Chondrocyte (in vitro differentiated cells): ENCODE measurements around the gene ZNRF4. TPM values are rescaled to one million over a fixed set of nuclear protein-coding genes. Genes with fewer than 3 reads are reported as not detected.

Experiments
- DNase-seq: peaks from one replicate; pipeline ENCODE4 v3.0.0; 2021; ENCODE audit warnings: mixed read lengths, low spot score
- H3K27ac Mint-ChIP-seq: one replicate; pipeline ENCODE4 v1.8.0; 2021; ENCODE audit warnings: mild to moderate bottlenecking, moderate library complexity, mixed read lengths; ENCODE audit not compliant: unreplicated experiment
- H3K27me3 Mint-ChIP-seq: 2 replicates; pipeline ENCODE4 v1.8.0; 2021; ENCODE audit warnings: low read depth, mixed read lengths
- H3K36me3 Mint-ChIP-seq: 2 replicates; pipeline ENCODE4 v1.8.0; 2021; ENCODE audit warnings: low read depth, mixed read lengths
- H3K4me1 Mint-ChIP-seq: 2 replicates; pipeline ENCODE4 v1.8.0; 2021; ENCODE audit warnings: low read depth, mild to moderate bottlenecking, mixed read lengths
- H3K4me3 Mint-ChIP-seq: one replicate; pipeline ENCODE4 v1.8.0; 2021; ENCODE audit warnings: mild to moderate bottlenecking, moderate library complexity, mixed read lengths; ENCODE audit not compliant: unreplicated experiment
- H3K9me3 Mint-ChIP-seq: 2 replicates; pipeline ENCODE4 v1.8.0; 2021; ENCODE audit warnings: low read depth, mixed read lengths
- CTCF ChIP-seq: fragments of 200-600 bp; sonication (generic); IDR thresholded peaks from 2 replicates; pipeline ENCODE4 v1.5.0; 2021; ENCODE audit warnings: antibody characterized with exemption, mild to moderate bottlenecking, moderate library complexity
- total RNA-seq: library from RNA; stranded (reverse); gene quantifications from 3 replicates; pipeline ENCODE4 v1.2.1, GENCODE V29; 2021

ZNRF4 gene
- total RNA-seq, 1 donor from 2014 or later, result not detected

- H3K27ac Mint-ChIP-seq, result no peak overlapping the region
- no peaks in the 10 kb centered on the region for H3K36me3 Mint-ChIP-seq
- peaks cover 57% of the 10 kb centered on the region for H3K27me3 Mint-ChIP-seq
These were observed 34.3 kb downstream of the ZNRF4 start for GRCh38 chr19:5489551-5489950.

GRCh38 chr19:5491565-5491964 lies 36.3 kb downstream of the ZNRF4 start:
- peaks cover 4% of the 10 kb centered on the region for H3K4me1 Mint-ChIP-seq
- no peaks in the 10 kb centered on the region for H3K36me3 Mint-ChIP-seq
- DNase-seq, result no peak
- no peak overlapping the region for H3K4me3 Mint-ChIP-seq
- H3K27me3 Mint-ChIP-seq, result peaks cover 60% of the 10 kb centered on the region
- no peak overlapping the region for H3K27ac Mint-ChIP-seq
- no peak for TF ChIP-seq CTCF
- no peaks in the 10 kb centered on the region for H3K9me3 Mint-ChIP-seq

More at GRCh38 chr19:5489551-5489950, 34.3 kb downstream of the ZNRF4 start:
- peaks cover 7% of the 10 kb centered on the region for H3K4me1 Mint-ChIP-seq
- H3K4me3 Mint-ChIP-seq, result no peak overlapping the region
- H3K9me3 Mint-ChIP-seq, result no peaks in the 10 kb centered on the region
- TF ChIP-seq CTCF, result no peak
- DNase-seq, result no peak

- TF ChIP-seq CTCF, result no peak
- peaks cover 4% of the 10 kb centered on the region for H3K4me1 Mint-ChIP-seq
- H3K27ac Mint-ChIP-seq, result no peak overlapping the region
- DNase-seq, result no peak
- no peak overlapping the region for H3K4me3 Mint-ChIP-seq
- H3K9me3 Mint-ChIP-seq, result no peaks in the 10 kb centered on the region
- no peaks in the 10 kb centered on the region for H3K36me3 Mint-ChIP-seq
- peaks cover 57% of the 10 kb centered on the region for H3K27me3 Mint-ChIP-seq
These were observed 37.0 kb downstream of the ZNRF4 start for GRCh38 chr19:5492281-5492634.

- Mint-ChIP-seq H3K4me1 (peaks cover 4% of the 10 kb centered on the region), H3K27me3 (peaks cover 56% of the 10 kb centered on the region), H3K9me3 (no peaks in the 10 kb centered on the region), H3K4me3 (peak overlapping the region; percentile 48), H3K27ac (peak overlapping the region; percentile 27), H3K36me3 (no peaks in the 10 kb centered on the region)
- no peak for DNase-seq
- no peak for TF ChIP-seq CTCF
These were observed 37.6 kb downstream of the ZNRF4 start for GRCh38 chr19:5492635-5493409.

GRCh38 chr19:5494773-5495172 lies 39.6 kb downstream of the ZNRF4 start:
- H3K27ac Mint-ChIP-seq, result no peak overlapping the region
- peaks cover 56% of the 10 kb centered on the region for H3K27me3 Mint-ChIP-seq
- no peak for DNase-seq
- no peaks in the 10 kb centered on the region for H3K9me3 Mint-ChIP-seq
- TF ChIP-seq CTCF, result no peak
- peaks cover 4% of the 10 kb centered on the region for H3K4me1 Mint-ChIP-seq
- no peaks in the 10 kb centered on the region for H3K36me3 Mint-ChIP-seq
- H3K4me3 Mint-ChIP-seq, result no peak overlapping the region
